ENCODE results near the gene UBE2D2. TPM values are rescaled to one million over a fixed set of nuclear protein-coding genes. Genes with fewer than 3 reads are reported as not detected.
A peak's percentile ranks its signal among the peaks of the same experiment; 100 is the strongest.

Gene UBE2D2
- total and polyA plus RNA-seq, 2 of the 13 experiments (the other 11 are each of a cell fraction or from before 2014, with no cell fraction given) = 79.1 to 109 TPM

- TF ChIP-seq ZNF362 (CRISPR knock-in tag; IDR thresholded peaks at IDR 0.05; ENCODE audit: borderline replicate concordance) (peak; percentile 54; the same call in 1 of the 2 replicates), EED (CRISPR knock-in tag; IDR thresholded peaks at IDR 0.05) (peak; percentile 94), U2AF1 (optimal IDR thresholded peaks at IDR 0.05; ENCODE audit: low read depth, low read length) (peak; percentile 61), KLF12 (CRISPR knock-in tag; IDR thresholded peaks at IDR 0.05; ENCODE audit: borderline replicate concordance) (peak; percentile 27; the same call in 1 of the 2 replicates), KDM2A (CRISPR knock-in tag; IDR thresholded peaks at IDR 0.05; ENCODE audit: borderline replicate concordance, low read depth) (peak; percentile 99), ZFYVE20 (CRISPR knock-in tag; IDR thresholded peaks at IDR 0.05; ENCODE audit: borderline replicate concordance, low read depth) (no peak), MAZ (IDR thresholded peaks at IDR 0.05; ENCODE audit: borderline replicate concordance, low read depth, low read length) (no peak), MAZ (CRISPR knock-in tag; IDR thresholded peaks at IDR 0.05; ENCODE audit: low read depth) (peak; percentile 93), ATM (IDR thresholded peaks at IDR 0.05; ENCODE audit: borderline replicate concordance) (no peak), POLR2G (IDR thresholded peaks at IDR 0.05; ENCODE audit: low read depth, low read length) (peak; percentile 92), NR2C2 (CRISPR knock-in tag; IDR thresholded peaks at IDR 0.05; ENCODE audit: borderline replicate concordance) (peak; percentile 80), ZSCAN12 (CRISPR knock-in tag; IDR thresholded peaks at IDR 0.05) (peak; percentile 88; the same call in 1 of the 2 replicates), E2F5 (CRISPR knock-in tag; conservative IDR thresholded peaks at IDR 0.05) (peak; percentile 27), BRF2 (CRISPR knock-in tag; IDR thresholded peaks at IDR 0.05) (no peak), GATA4 (IDR thresholded peaks at IDR 0.05; ENCODE audit: borderline replicate concordance, low read depth) (no peak; the same call in 1 of the 2 replicates), TBX2 (CRISPR knock-in tag; IDR thresholded peaks at IDR 0.05; ENCODE audit: borderline replicate concordance) (peak; percentile 94), ZNF263 (CRISPR knock-in tag; IDR thresholded peaks at IDR 0.05) (peak; percentile 45; the same call in 1 of the 2 replicates), JUN (CRISPR knock-in tag; IDR thresholded peaks at IDR 0.05) (peak; percentile 96), ZNF331 (CRISPR knock-in tag; IDR thresholded peaks at IDR 0.05) (peak; percentile 76; the same call in 1 of the 2 replicates), ZMYM2 (CRISPR knock-in tag; IDR thresholded peaks at IDR 0.05) (peak; percentile 84; the same call in 1 of the 2 replicates), ZSCAN20 (CRISPR knock-in tag; IDR thresholded peaks at IDR 0.05; ENCODE audit: borderline replicate concordance) (peak; percentile 70; the same call in 1 of the 2 replicates), ASH2L (IDR thresholded peaks at IDR 0.05; ENCODE audit: insufficient read length, low read depth, low read length) (peak; percentile 76), ZNF530 (CRISPR knock-in tag; IDR thresholded peaks at IDR 0.05; ENCODE audit: low read depth) (peak; percentile 67; the same call in 1 of the 2 replicates), ZNF713 (CRISPR knock-in tag; IDR thresholded peaks at IDR 0.05) (no peak), ZNF12 (CRISPR knock-in tag; IDR thresholded peaks at IDR 0.05) (peak; percentile 53; the same call in 1 of the 2 replicates), TAF1 (CRISPR knock-in tag; IDR thresholded peaks at IDR 0.05) (peak; percentile 92; the same call in 1 of the 2 replicates)
- TF ChIP-seq, protein P1, sequence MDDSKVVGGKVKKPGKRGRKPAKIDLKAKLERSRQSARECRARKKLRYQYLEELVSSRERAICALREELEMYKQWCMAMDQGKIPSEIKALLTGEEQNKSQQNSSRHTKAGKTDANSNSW (CRISPR knock-in tag; IDR thresholded peaks at IDR 0.05; ENCODE audit: borderline replicate concordance) = peak; percentile 91
Observed at GRCh38 chr5:139517683-139518564, 43.2 kb upstream of the UBE2D2 start (continued).
